EH (cell line): Measurements from ENCODE around the gene CCDC117.
"Not testable (repeated sequence)": the region's sequence is repeated elsewhere in the genome, so short reads cannot be mapped to it uniquely, and the experiment has no call there.

Source experiments
- DNase-seq: peaks from one replicate; pipeline ENCODE4 v3.0.0-alpha.2; 2015; ENCODE audit warnings: low read depth

CCDC117 gene

DNA sequence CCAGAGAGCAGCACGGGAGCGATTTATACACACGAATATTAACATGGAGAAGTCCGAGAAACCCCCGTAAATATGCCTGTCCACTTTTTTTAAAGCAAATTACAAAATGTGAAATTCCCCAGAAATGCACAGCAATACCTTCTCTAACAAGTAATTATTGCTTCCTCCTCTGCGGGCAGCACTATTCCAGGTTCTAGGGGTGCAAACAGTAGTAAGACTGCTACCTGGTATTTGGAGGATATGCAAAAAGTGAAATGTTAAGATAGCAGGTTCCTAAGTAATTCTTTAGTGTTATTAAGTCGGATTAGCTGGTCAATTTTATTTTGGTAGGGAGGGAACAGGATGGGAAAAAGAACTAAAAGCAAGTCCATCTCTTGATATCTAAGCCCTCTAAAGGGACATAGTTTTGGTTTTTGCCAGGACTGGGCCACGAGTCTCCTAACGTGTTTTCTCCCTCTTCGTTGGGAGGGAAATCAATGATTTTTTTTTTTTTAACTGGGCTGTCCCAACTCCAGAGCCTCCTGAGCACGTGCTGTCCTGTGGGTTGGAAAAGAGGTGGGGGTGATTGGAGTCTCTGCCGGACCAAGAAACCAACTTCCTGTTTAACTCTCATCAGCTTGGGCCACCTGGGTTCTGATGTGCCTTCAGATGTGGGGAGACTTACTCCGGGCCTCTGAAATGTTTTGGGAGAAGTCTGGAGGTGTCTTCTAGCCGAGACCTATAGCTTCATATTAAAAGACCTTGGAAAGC lies 29.5 kb downstream of the CCDC117 start:
- peak; percentile 9 for DNase-seq

DNA sequence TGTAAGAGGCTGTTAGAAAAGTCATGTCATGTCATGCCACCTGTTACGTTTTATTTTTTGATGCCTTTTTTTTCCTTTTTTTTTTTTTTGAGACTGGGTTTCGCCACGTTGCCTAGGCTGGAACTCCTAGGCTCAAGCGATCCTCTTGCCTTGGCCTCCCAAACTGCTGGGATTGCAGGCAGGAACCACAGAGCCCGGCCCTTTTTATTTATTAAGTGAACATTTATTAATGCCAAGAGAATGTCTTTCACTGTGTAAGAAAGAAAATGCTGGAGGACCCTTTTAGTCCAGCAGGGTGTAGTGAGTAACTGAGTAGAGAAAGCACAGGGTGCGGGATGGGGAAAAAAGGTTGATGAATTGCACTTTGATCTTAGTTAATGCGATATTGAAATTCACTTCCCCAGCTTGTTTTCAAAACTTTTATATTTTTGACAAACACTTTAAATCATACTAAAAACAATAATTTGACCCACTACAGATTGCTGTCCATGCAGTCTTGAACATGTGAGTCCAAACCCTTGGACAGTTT lies 30.2 kb downstream of the CCDC117 start:
- DNase-seq, result no peak

DNA sequence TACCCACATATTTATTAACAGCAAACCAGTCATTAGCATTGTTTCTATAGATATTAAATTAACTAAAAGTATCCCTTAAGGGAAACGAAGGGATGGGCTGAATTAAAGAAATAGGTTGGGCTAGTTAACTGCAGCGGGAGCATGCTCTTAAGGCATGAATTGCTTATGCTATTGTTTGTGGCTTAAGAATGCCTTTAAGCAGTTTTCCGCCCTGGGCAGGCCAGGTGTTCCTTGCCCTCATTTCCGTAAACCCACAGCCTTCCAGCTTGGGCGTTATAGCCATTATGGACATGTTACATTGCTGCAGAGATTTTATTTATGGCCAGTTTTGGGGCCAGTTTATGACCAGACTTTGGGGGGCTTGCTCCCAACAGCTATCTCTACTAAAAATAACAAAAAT lies 32.9 kb downstream of the CCDC117 start:
- not testable (repeated sequence) for DNase-seq

DNA sequence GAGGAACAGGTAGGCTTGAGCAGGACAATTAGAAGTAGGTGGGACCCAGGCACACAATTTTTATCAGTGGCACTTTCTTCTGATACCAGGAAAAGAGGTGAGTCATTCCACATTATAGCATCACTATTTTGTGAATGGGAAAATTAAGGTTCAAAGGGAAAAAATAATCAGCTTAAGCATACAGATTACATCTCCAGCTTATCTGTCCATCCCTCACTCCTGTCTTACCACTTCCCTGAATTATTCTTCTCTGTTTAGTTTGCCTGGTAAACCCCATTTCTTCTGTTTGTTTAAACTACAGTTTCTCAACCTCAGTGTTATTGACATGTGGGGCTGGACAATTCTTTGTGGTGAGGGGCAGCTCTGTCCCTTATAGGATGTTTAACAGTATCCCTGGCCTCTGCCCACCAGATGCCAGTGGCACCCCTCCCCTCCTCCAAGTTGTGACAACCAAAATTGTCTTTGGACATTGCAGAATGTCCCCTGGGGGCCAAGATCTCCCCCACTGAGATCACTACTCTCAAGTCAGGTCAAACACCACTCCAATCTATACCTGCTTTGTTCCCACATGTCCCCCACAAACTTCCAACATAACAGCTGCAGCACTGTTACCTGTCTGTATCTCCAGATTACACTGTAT lies 36.3 kb downstream of the CCDC117 start:
- no peak for DNase-seq

DNA sequence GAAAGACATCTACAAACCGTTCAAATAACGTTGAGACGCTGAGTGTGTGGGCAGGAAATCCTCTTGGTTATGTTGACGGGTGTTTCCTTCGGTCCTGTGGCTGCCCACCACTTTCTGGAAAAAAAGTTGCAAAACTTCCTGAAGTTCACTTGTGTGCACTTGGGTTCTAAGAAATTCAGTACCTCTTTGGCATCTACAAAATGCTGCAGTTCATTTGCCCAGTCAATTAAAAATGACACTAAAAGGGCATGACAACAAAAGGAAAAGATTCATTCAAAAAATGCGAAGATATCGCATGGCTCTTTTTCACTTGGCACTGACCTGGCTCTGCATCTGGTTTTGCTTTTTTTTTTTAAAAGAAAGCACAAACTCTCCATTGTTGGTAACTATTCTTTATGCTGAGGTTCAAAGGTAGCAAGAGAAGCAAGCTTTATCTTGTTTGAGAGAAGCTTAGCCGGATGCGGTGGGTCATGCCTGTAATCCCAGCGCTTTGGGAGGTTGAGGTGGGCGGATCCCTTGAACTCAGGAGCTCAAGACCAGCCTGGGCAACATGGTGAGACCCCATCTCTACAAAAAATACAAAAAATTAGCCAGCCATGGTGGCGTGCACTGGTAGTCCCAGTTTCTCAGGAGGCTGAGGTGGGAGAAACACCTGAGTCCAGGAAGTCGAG lies 38.5 kb downstream of the CCDC117 start:
- no peak for DNase-seq

DNA sequence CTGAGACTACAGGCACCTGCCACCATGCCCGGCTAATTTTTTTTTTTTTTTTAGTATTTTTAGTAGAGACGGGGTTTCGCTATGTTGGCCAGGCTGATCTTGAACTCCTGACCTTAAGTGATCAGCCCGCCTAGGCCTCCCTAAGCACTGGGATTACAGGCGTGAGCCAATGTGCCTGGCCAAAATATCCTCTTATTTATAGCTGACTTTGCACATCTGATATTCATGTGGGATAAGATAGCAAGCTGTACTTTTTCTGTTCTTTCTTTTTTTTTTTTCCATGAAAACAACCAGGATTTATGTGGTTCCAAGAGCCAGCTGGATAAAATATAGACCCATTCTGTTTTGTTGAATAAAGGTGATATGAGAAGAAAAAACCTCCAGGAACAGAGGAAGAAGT lies 40.0 kb downstream of the CCDC117 start:
- DNase-seq, result no peak

DNA sequence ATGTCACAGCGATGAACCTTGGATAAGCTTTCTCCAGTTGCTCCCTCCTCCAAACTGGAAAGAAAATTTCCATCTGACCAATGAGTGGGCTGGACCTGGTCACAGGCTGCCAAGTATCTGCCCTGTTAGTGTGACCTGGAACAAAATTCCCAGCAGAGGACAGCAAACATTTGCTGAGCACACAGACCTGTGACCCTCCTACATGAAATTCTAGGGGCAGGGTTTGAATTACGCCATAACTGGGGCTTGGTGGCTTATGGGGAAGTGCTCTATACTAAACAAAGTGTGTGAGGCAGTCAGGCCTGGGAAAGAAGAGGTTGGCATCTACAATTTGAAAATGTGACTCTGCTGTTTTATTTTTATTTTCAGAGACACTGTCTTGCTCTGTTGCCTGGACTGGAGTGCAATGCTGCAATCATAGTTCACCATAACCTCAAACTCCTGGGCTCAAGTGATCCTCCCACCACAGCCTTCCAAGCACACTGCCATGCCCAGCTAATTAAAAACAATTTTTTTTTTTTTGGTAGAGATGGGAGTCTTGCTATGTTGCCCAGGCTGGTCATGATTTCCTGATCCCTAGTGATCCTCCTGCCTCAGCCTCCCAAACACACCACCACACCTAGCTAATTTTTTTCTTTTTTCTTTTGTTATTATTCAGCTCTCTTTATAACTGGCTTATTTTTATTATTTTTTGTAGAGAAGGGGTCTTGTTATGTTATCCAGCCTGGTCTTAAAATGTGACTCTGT lies 41.5 kb downstream of the CCDC117 start:
- no peak for DNase-seq

DNA sequence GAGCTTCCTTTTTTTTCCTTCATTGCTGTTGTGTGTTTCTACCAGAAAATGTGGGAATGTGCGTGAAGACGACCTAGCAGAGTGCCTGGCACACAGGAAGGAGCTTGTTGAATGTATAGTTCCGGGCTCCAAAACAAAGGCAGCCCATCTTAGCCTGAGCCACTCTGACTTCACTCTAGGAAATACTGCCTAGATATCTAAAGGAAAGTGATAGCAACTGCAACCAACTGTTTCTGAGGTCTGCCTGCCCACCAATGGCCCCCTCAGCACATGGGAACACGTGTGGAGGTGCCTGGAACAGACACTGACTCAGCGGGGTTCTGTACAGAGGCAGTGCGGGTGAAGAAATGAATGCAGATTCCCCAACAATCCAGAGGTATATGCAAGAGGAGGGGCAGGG lies 42.6 kb downstream of the CCDC117 start:
- no peak for DNase-seq

DNA sequence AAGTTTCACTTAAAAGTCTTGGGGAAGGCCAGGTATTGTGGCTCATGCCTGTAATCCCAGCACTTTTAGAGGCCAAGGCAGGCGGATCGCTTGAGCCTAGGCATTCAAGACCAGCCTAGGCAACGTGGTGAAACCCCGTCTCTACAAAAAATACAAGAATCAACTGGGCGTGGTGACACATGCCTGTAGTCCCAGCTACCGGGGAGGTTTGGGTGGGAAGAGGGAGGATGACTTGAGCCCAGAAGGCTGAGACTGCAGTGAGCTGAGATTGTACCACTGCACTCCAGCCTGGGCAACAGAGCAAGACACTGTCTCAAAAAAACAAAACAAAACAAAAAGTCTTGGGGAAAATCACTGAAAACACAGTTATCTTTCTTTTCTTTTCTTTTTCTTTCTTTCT lies 43.2 kb downstream of the CCDC117 start:
- DNase-seq, result no peak

DNA sequence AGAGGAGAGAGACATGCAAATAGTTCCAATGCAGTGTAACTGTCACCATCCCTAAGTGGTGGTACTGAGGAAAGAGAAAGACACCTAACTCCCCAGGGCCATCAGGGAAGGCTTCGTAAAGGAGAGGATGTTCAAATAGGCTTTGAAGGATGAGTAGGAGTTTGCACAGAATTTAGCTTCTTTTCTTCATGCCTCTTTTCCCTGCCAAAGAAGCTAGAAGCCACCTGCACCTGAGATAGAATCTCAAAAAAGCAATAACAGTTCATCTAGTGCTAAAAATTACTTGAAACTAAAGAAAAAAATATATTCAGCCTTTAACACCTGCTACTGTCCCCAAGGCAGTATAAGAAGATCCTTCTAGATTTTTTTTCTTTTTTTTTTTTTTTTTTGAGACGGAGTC lies 44.6 kb downstream of the CCDC117 start:
- DNase-seq, result no peak

DNA sequence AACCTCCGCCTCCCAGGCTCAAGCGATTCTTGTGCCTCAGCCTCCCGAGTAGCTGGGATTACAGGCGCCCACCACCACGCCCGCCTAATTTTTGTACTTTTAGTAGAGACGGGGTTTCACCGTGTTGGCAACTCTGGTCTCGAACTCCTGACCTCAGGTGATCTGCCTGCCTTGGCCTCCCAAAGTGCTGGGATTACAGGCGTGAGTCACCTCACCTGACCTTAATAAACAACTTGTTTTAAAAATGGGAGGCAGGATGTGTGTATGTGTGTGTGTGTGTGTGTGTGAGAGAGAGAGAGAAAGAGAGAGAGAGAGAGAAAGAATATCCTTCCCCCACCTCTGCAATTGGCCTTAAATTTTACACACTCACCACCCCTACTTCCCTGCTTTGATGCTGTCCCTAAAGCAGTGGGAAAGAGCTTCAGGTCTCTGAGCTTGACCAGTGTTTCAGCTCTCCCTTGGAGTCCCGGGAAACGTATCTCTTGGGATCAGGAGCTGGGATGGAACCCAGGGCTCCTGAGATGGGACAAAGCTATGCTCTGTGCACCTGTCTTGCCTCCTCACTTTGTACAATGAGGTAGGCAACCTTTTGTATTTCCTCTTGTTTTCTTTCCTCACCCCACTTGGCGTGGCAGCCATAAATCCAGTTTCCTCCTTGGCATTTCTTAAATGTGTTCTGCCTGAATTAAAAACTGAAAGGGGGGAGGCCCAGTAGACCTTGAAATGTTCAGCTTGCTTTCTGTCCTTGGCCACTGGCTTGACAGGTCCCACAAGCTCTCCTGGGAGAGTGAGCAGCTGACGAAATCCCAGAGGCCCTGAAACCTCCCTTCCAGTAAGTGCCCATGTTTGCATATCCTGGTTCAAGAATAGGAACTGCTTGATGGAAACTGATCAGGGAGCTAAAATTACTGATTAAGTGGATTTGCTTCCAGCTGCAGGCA lies 45.7 kb downstream of the CCDC117 start:
- no peak for DNase-seq

DNA sequence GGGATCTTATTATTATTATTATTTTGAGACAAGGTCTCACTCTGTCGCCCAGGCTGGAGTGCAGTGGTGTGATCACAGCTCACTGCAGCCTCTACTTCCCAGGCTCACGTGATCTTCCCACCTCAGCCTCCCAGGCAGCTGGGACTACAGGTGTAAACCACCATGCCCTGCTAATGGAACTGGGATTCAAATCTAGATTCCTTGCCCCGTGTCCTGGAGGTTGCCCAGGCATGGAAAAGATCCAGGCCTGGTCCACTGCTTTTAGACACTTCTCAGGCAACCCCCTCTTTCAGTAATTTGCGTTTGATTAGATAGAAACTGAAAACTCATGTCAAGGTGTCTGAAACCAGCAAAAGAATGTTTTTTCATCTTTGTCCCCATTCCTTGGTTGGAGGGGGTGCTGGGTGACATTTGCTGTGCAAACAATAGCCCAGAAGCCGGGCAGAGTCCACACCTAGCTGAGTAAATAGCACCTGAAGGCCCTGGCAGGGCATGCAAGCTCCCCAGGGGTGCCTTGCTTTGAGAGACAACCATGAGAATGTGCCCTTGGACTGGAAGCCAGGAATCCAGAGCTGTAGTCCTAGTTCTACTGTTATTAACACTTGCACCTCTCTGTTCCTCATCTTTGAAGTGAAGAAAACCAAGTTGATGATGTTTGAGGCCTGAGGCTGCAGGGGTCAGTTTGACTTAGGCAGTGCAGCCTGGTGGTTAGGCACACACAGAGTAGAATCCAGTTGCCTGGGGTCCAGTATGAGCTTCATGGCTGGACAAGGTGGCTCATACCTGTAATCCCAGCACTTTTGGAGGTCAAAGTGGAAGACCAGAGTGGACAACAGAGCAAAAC lies 47.0 kb downstream of the CCDC117 start:
- no peak for DNase-seq

DNA sequence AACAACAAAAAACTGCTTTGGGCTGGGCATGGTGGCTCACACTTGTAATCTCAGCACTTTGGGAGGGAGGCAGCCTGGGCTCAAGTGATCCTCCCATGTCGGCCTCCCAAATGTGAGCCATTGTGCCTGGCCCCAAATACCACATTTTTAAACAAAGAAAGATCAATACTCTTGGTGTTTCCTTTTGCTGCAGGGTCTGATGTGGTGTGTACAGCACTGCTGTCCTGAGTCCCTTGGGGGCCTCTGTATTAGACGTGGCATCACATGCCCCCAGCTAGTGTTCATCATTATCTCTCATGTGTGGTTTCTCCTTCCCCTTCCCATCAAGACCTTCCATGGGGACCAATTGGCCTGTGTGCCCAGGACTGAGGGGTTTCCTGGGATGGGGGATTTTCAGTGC lies 48.4 kb downstream of the CCDC117 start:
- DNase-seq, result no peak

DNA sequence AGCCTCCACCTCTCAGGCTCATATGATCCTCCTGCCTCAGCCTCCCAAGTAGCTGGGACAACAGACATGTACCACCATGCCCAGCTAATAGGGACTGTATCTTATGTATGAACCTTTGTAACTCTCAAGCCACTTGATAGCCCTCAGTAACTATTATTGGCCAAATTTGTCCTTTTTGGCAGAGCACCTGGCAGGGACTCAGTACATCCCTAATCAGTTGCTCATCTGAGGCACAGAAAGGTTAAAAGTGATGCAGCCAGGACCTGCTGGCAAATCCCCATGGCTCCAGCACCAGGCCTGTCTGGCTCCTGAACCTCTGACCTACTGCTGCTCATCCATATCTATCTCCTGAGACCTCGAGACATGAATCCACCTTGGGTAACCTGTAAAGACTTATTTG lies 49.0 kb downstream of the CCDC117 start:
- DNase-seq, result no peak

DNA sequence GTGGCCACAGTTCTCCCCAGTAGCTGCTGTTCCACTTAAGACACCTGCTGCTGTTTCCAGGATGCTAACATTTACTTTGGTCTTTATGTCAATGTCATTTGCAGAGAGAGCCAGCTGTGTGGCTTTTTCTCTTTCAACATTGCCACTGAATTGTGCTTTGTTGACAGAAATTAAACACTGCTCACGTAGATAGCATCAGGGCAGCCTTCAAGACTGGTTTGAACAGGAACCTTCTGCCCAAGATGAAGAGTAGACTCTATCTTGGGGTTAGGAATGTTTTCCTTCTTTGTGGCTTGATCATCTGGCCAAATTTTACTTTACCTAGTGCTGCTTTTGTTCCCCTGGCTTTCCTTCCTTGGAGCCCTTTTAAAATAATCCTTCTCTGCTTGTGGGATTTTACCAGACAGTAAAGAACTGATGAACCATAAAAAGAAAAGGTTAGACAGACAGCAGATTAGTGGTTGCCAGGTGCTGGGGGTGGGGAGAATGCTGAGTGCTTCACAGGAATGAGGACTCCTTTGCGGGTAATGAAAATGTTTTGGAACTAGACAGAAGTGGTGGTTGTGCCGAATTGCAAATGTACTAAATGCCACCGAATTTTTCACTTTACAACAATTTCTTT lies 50.5 kb downstream of the CCDC117 start:
- no peak for DNase-seq

DNA sequence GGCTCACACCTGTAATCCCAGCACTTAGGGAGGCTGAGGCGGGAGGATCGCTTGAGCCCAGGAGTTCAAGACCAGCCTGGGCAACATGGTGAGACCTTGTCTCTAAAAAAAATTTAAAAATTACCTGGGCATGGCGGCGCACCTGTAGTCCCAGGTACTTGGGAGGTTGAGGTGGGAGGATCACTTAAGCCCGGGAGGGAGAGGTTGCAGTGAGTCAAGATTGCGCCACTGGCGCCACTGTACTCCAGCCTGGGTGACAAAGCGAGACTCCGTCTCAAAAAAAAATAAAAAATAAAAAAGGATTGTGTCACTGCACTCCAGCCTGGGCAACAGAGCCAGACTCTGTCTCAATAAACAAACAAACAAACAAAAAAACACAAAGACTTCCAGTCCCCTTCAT lies 52.0 kb downstream of the CCDC117 start:
- not testable (repeated sequence) for DNase-seq

DNA sequence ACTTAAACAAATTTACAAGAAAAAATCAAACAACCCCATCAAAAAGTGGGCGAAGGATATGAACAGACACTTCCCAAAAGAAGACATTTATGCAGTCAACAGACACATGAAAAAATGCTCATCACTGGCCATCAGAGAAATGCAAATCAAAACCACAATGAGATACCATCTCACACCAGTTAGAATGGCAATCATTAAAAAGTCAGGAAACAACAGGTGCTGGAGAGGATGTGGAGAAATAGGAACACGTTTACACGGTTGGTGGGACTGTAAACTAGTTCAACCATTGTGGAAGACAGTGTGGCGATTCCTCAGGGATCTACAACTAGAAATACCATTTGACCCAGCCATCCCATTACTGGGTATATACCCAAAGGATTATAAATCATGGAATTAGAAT lies 53.9 kb downstream of the CCDC117 start:
- not testable (repeated sequence) for DNase-seq

DNA sequence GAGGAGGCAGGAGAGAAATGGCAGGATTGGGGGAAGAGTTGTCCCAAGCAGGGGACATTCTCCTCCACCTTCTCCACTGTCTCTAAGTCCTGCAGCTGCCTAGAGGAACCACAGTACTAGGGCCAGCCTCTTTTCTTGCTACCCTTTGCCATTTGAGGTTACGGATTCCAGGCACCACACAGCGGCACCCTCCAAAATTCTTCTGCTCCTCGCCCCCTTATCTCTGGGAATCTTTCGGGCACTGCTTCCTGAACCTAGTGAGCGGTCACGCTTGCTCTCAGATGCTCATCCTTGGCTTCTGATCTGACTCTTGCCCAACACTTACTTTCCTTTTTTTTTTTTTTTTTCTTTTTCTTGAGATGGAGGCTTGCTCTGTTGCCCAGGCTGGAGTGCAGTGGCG lies 54.4 kb downstream of the CCDC117 start:
- no peak for DNase-seq

DNA sequence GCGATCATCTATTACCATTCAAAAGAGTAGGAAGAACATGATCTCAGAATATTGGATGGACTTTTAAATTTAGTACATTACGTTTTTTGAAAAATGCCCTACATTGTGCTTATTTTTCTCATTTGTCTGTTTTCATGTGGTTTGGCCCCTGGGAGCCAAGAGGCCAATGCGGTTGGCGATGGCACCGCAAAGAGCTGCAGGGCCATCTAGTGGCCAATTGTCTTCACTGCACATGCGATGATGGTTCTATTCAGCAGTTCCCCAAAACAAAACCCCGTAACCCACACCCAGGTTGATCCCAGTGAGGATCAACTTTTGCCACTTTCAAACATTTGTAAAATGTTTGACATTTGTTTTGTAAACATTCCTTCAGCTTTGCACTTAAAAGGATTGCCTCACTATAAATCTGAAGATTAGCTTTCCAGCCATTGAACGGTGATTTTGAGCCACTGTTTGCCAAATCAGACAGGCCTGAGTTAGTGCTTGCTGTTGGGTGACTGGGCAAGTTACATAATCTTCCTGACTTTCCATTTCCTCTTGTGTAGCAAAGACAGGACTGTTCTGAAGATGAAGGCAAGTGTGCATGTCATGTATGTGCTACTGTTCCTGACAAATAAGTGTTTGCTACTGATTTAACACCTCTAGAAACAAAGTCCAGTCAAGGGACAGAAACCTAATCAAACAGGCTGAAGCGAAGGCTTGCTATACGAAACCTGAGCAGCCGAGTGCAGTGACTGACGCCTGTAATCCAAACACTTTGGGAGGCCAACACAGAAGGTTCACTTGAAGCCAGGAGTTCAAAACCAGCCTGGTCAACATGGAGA lies 57.1 kb downstream of the CCDC117 start:
- peak; percentile 72 for DNase-seq
